Measurements from ENCODE around the gene NFIC. TPM values are rescaled to one million over a fixed set of nuclear protein-coding genes. Genes with fewer than 3 reads are reported as not detected.
A peak's percentile ranks its signal among the peaks of the same experiment; 100 is the strongest.
"Not testable (repeated sequence)": the region's sequence is repeated elsewhere in the genome, so short reads cannot be mapped to it uniquely, and the experiment has no call there.

NFIC gene
- total RNA-seq, 6 experiments from 2014 or later, result 186 to 219 (median 211) TPM

DNA sequence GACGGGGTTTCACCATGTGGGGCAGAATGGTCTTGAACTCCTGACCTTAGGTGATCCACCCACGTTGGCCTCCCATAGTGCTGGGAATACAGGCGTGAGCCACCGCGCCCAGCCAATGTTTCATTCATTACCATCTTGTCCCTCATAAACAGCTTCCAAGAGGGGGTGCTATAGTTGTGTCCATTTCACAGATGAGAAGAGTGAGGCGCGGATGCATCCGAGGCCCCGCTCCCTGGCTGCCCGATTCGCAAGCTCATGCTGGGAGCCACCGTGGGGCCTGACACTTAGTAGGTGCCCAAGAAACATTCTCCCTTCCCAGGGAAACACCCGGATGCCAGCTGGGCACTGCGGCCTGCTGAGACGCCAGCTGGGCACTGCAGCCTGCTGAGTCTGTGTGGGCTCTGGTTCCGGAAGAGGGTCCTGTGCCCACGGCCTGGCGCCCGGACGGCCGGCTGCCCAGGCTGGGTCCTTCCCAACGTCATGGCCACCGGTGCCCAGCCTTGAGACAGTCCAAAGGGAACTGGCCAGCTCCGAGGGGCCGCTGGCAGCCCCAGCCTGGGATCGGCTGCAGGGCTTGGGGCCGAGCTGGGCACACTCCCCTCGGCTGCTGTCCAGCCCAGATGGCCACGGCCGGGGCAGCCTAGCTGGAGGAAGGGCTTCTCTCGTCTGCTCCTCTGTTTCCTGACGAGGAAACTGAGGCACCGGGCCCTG, 54.7 kb downstream of the NFIC start:
- Mint-ChIP-seq H3K9me3 (no peaks in the 10 kb centered on the region), H3K36me3 (ENCODE audit: low read depth) (no peaks in the 10 kb centered on the region; the same call in 1 of the 2 replicates), H3K27ac (no peak overlapping the region), H3K4me3 (no peak overlapping the region), H3K4me1 (ENCODE audit: low read depth) (no peaks in the 10 kb centered on the region), H3K27me3 (ENCODE audit: insufficient read depth) (peaks cover 3% of the 10 kb centered on the region; the same call in 1 of the 2 replicates)
- TF ChIP-seq, protein P1, sequence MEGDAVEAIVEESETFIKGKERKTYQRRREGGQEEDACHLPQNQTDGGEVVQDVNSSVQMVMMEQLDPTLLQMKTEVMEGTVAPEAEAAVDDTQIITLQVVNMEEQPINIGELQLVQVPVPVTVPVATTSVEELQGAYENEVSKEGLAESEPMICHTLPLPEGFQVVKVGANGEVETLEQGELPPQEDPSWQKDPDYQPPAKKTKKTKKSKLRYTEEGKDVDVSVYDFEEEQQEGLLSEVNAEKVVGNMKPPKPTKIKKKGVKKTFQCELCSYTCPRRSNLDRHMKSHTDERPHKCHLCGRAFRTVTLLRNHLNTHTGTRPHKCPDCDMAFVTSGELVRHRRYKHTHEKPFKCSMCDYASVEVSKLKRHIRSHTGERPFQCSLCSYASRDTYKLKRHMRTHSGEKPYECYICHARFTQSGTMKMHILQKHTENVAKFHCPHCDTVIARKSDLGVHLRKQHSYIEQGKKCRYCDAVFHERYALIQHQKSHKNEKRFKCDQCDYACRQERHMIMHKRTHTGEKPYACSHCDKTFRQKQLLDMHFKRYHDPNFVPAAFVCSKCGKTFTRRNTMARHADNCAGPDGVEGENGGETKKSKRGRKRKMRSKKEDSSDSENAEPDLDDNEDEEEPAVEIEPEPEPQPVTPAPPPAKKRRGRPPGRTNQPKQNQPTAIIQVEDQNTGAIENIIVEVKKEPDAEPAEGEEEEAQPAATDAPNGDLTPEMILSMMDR (IDR thresholded peaks at IDR 0.05), result no peak
- DNase-seq, result no peak

DNA sequence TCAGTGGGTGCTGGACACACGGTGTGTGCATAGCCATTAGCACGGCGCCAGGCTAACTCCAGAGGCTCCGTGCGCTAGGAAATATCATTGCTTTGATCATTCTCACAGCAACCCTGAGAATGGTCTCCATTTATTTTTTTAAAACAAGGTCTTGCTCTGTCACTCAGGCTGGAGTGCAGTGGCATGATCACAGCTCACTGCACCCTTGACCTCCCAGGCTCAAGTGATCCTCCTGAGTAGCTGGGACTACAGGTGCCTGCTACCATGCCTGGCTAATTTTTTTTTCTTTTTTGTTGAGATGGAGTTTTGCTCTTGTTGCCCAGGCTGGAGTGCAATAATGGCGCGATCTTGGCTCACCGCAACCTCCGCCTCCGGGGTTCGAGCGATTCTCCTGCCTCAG, 55.3 kb downstream of the NFIC start:
- not testable (repeated sequence) for H3K4me3 Mint-ChIP-seq; H3K27me3 Mint-ChIP-seq (ENCODE audit: insufficient read depth); DNase-seq; H3K36me3 Mint-ChIP-seq (ENCODE audit: low read depth); H3K27ac Mint-ChIP-seq; H3K4me1 Mint-ChIP-seq (ENCODE audit: low read depth); H3K9me3 Mint-ChIP-seq

DNA sequence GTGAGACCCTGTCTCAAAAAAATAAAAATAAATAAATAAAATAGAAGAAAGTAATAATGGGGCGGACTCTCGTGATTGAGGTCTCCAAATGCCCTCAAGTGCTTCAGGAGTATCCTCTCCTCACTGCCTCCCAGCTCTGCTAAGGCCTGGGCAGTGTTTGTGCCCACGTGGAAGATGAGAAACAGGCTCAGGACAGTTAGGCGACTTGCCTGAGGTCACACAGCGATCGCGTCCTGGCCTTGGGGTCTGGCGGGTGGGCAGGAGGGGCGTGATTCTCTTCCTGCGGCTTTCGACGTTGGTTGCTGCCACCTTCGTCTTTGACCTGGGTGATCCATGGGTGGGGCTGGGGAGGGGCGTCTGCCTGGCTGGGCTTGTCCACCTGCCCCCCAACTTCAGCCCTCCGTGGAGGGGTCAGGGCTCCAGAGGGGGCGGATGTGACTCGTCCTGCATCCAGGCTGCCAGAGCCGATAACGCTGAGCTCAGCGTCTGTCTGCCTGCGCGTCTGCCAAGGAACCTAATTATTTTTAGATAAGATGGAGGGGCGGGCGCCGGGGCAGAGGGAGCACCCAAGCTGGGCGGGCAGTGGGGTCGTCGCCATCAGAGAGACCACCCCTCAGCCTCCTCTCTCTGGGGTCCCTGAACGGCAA, 56.9 kb downstream of the NFIC start:
- H3K9me3 Mint-ChIP-seq, result no peaks in the 10 kb centered on the region
- peaks cover 12% of the 10 kb centered on the region for H3K4me1 Mint-ChIP-seq (ENCODE audit: low read depth)
- peaks cover 16% of the 10 kb centered on the region for H3K36me3 Mint-ChIP-seq (ENCODE audit: low read depth)
- H3K27me3 Mint-ChIP-seq (ENCODE audit: insufficient read depth), result peaks cover 7% of the 10 kb centered on the region
- no peak overlapping the region for H3K4me3 Mint-ChIP-seq
- TF ChIP-seq, protein P1 (IDR thresholded peaks at IDR 0.05), result no peak
- DNase-seq, result no peak
- no peak overlapping the region for H3K27ac Mint-ChIP-seq

DNA sequence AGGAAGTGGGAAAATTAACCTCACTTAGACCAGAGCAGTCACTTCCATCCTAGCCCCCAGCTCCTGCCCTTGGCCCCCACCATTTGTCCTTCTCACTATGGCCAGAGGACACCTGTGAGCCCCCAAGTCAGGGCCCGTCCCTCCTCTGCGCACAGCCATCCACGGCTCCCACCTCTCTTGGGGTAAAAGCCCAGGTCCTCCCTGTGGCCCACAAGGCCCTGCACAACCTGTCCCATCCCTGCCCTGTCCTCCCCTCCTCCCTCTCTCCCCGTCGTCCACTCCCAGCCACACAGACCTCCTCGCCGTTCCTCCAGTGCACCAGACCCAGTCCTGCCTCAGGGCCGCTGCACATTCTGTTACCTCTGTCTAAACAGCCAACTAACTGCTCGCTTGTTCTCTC, 60.0 kb downstream of the NFIC start:
- Mint-ChIP-seq H3K36me3 (ENCODE audit: low read depth) (peaks cover 16% of the 10 kb centered on the region), H3K27ac (peak overlapping the region; percentile 4; the same call in 1 of the 2 replicates), H3K4me1 (ENCODE audit: low read depth) (peaks cover 25% of the 10 kb centered on the region), H3K9me3 (no peaks in the 10 kb centered on the region), H3K27me3 (ENCODE audit: insufficient read depth) (peaks cover 8% of the 10 kb centered on the region), H3K4me3 (no peak overlapping the region)
- no peak for DNase-seq
- TF ChIP-seq, protein P1 (IDR thresholded peaks at IDR 0.05), result no peak

DNA sequence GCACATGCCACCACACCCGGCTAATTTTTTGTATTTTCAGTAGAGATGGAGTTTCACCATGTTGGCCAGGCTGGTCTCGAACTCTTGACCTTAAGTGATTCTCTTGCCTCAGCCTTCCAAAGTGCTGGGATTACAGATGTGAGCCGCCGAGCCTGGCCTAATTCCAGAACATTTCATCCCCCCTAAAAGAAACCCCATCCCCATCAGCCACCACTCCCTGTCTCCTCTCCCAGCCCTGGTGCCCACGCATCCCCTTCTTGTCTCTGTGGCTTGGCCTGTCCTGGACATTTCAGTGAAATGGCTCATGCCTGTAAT, 63.9 kb downstream of the NFIC start:
- peaks cover 38% of the 10 kb centered on the region for H3K4me1 Mint-ChIP-seq (ENCODE audit: low read depth)
- peak overlapping the region; percentile 74 for H3K27ac Mint-ChIP-seq
- not testable (repeated sequence) for H3K4me3 Mint-ChIP-seq; H3K27me3 Mint-ChIP-seq (ENCODE audit: insufficient read depth); DNase-seq; H3K9me3 Mint-ChIP-seq
- H3K36me3 Mint-ChIP-seq (ENCODE audit: low read depth), result peaks cover 36% of the 10 kb centered on the region

DNA sequence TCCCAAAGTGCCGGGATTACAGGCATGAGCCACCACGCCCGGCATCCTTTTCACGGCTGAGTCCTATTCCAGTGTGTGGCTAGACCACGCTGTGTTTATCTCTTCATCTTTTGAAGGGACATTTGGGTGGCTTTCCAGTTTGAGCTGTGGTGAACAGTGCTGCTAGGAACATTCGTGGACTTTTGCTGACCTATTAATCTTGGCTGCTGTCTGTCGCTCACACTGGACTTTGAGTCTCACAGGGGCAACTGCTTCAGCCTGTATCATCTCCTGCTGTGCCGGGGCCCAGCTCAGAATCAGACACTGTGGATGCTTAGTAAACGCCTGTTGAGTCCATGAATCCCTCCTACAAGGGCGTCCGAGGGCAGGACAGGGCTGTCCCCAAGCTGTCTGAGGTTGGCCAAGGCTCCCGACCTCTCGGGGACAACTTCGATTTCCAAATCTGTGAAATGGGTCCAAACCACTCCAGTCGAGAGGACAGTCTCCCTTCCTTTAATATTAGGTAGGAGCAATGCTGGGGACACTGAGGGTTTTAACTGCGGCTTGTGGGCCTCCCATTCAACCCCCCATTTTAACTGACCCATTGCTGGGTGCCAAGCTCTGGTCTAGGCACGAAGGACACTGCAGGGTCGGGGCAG, 65.5 kb downstream of the NFIC start:
- TF ChIP-seq, protein P1 (IDR thresholded peaks at IDR 0.05), result no peak
- no peak overlapping the region; the same call in 1 of the 2 replicates for H3K27ac Mint-ChIP-seq
- H3K27me3 Mint-ChIP-seq (ENCODE audit: insufficient read depth), result peaks cover 10% of the 10 kb centered on the region
- DNase-seq, result no peak
- no peak overlapping the region; the same call in 1 of the 2 replicates for H3K4me3 Mint-ChIP-seq
- H3K4me1 Mint-ChIP-seq (ENCODE audit: low read depth), result peaks cover 41% of the 10 kb centered on the region
- peaks cover 8% of the 10 kb centered on the region for H3K9me3 Mint-ChIP-seq
- peaks cover 32% of the 10 kb centered on the region for H3K36me3 Mint-ChIP-seq (ENCODE audit: low read depth)
